GM19468 (cell line): ENCODE results near the gene DHRS12.

Experiments
- ATAC-seq: cut with Tn5 transposase; IDR thresholded peaks from one replicate; pipeline ENCODE4 v1.9.1; 2021; ENCODE audit warnings: mild to moderate bottlenecking, moderate library complexity, moderate number of reproducible peaks; ENCODE audit not compliant: unreplicated experiment; ENCODE audit errors: extremely low read depth

The DHRS12 gene

GRCh38 chr13:51765142-51765515 is 38.8 kb downstream of the DHRS12 start:
- ATAC-seq = no peak

DNA sequence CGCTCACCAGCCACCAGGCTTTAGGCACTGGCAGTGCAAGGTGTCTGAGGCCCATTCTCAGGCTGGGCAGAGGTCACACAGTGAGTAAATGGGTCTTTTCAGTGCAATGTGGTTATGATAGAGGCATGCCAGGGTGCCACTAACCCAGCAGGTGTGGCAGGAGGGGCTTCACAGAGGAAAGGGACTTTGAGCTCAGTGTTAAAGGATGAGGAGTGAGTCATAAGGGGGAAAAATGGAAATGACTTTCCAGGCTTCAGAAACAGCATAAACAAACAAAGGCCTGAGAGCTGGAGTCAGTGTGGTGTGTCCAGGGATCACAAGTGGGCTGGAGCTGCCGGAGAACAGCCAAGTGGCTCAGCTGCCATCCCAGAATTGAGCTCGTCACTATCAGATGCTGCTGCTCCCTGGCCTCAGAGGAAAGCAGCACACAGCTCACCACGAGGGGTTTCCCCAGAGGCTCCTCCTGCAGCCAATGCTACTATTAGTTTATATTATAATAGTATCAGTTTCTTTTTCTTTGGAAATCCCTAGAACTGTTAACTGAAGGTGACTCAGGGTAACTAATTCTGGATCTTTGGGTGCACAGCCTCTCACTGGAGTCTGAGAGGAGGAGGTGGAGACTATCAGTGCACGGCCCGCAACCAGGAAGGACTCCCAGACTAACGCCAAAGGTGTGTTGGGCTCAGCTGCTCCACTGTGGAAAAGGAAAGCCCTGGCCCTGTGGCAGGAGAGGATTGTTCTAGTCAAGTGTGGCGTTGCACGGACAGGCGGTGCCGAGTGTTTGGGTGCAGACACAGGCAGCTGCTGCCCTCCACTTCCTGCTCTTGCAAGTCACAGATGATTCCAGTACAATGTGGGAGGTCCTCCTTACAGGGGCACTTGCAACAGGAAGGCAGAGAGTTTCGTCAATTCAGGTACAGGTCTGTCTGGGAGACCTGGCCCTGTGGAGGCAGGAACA is 39.5 kb downstream of the DHRS12 start:
- ATAC-seq = peak; percentile 67

- no peak for ATAC-seq
Observed at GRCh38 chr13:51763486-51763885, 40.5 kb downstream of the DHRS12 start.

DNA sequence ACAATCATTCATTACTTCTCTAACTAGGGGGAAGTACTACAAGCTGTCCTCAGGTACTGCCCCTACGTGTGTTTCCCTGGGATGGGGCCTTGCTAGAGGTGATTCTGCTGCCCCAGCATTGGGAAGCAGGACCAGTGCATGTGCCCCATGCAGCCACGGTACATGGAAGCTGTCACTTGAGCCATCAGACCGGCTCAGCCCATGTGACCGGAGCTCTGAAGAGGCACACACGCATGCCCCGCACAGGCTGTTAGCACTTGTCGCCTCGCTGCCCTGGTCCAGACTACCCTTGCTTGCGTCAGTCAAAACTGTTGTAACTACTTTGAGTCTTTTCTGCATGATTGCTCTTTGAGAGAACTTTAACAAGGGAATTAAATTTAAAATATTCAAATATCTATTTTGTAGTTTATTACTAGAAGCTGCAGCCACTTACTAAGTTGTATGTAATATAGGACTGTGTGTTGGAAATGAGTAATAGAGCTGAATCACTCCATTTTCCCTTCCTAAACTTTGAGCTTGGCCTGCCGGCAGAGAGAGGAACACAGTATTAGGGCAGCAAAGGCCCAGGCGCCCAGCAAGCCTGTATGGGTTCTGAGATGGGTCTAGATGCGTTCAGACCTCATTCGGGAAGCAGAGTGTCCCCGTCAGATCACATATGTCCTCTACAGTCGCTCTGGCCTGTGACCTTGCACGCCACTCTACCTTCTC is 42.2 kb downstream of the DHRS12 start:
- ATAC-seq = no peak

- ATAC-seq = no peak
Observed at GRCh38 chr13:51760592-51760991, 43.4 kb downstream of the DHRS12 start.

DNA sequence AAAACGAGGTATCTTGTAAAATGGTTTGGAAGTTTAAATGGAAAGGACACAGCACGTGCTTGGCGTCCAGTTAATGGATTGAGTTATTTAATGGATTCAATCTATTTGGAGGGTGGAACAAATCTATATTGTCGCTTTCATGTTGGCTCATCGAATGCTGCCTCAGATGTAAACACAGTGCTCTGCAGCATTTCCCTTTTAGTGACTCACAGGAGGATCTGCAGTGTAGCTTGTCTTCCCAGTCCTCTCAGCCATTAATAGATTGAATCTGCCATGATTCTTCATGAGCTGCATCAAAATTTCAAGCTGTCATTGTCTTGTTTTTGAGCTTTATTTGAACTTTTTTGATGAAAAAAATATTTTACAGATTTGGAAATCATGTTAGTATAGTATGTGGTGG is 44.7 kb downstream of the DHRS12 start:
- ATAC-seq = no peak

- ATAC-seq = no peak
Observed at GRCh38 chr13:51758691-51759090, 45.3 kb downstream of the DHRS12 start.

DNA sequence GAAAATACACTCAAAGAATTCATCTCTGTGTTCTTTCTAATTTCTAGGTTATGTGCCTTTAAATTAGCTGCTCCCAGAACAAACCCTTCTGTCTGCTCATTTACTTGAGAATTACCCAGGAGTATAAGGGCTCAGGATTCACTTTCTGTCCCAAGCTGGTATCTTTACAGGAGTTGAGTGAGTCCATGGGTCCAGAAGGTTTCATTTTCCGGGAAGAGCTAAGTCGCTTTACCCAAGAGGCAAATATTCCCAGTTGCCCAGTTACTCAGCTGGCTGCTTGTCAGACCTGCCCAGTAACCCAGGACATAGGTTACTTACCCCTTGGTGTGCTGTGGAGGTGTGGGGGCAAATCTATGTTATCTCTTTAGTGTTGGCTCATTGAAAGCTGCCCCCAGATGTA is 47.3 kb downstream of the DHRS12 start:
- ATAC-seq = no peak

- no peak for ATAC-seq
Observed at GRCh38 chr13:51747438-51748434, 56.2 kb downstream of the DHRS12 start.

DNA sequence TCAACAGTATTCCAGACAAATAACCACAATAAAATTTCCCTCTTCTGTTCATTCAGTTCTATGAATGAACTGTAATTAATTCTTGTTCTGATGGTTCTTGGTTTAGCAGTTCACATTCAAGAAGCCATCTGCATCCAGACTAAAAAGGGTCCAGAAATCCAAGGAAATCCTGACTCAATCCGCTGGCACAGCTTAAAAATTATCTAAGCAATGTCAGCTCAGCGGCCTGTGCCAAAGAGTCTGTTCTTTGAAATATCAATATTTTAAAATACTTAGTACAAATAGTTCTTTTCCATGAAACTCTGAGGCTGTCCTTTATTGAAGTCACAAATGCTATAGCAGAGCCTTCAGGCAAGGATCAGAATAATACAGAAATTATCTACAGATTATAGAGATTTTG is 57.2 kb downstream of the DHRS12 start:
- no peak for ATAC-seq

DNA sequence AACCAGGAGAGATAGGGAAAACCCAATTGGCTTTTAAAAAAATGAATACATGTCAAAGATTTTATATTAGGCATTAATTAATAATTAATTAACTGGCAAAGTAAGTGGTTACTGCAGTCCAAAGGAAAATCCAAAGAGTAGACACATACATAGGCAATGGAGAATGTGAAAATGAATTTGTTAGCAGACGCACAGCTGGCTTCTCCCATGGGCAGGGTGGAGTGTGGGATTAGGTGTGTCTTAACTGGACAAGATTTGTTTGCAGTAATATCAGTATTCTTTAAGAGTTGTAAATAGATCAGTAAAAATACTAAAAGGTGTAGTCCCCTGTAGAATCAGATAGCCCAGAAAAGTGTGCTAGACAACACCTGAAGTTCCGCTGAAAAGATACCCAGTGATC is 58.7 kb downstream of the DHRS12 start:
- ATAC-seq = no peak

DNA sequence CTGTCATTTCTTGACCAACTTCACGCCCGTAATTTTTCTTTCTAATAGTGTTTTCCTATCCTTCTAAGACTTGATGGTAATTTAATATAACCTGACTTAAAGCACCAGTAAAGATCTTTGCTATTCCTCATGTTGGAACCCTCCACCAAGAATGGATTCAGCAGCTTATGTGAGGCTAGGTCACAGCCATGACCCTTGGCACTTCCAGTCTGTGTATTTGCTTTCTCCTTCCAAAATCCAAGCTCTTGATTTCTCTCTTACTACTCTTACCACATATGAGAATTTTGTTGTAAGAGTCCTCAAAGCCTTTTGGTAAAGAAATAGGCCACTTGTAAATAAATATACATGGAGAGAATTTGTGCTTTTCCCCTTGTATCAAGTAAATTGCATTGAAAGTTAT is 61.4 kb downstream of the DHRS12 start:
- no peak for ATAC-seq

GRCh38 chr13:51742031-51742430 is 61.9 kb downstream of the DHRS12 start:
- no peak for ATAC-seq

- ATAC-seq = no peak
Observed at GRCh38 chr13:51740698-51741097, 63.3 kb downstream of the DHRS12 start.

DNA sequence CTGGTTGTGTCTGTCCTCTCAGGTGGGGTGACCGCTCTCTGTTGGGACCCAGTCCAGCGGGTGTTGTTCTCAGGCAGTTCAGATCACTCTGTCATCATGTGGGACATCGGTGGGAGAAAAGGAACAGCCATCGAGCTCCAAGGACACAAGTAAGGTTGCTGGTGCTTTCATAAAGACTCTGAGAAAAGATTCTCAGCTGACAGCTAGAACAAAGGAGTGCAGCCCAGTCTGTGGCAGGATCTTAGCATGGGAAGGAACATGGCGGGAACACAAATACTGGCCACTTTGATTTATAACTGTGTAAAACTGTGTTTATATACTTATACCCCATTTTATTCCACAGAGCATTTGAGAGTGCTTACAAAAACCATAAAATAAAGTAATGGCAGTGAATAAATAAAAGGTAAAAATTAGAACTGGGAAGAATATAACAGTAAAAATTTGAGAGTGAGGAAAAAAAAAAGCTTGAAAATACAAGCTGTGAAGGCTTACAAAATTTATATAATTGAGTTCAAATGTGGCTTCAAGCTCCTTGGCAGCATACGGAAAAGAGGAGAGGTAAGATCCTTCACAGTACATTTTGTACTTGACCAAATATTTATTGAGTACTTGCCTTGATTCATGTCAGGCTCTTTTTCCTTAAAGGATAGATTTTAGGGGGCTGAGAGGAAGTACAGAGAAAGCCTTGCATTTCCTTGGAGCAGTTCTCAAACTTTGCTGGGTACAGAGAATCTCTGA is 64.8 kb downstream of the DHRS12 start:
- no peak for ATAC-seq

DNA sequence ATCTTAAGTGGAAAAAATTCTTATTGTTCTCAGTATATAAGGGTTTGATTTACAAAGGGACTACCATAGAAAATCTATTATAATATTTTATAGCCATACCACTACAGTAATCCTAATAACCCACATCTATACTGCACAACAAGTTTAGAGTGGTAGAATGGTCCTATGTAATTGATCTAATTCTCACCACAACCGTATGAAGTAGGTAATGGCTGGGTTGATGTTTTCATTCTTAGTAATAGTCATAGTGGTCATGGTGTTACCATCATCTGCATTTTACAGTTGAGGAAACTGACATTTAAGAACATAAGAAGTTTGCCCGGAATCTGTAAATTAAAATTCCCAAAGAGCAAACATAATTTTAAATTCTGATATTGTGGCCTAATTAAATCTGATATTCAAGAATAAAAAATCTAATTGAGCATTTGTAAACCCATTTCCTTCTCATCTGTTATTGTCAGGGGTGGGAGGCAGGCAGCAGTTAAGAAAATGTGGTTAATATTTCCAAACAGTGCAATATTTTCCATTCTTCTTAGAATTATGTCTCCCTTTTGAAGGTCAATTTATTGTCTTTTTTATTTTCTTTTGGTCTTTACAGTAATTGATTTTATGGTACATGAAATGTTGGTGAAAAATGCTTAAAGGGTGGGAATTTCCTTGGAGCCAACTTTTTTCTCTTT is 65.6 kb downstream of the DHRS12 start:
- ATAC-seq = no peak

GRCh38 chr13:51737609-51738008 is 66.4 kb downstream of the DHRS12 start:
- no peak for ATAC-seq

GRCh38 chr13:51734786-51735185 is 69.2 kb downstream of the DHRS12 start:
- no peak for ATAC-seq
